LNCaP clone FGC (cell line): ENCODE results near the gene WFDC5.
"Not testable (repeated sequence)": the region's sequence is repeated elsewhere in the genome, so short reads cannot be mapped to it uniquely, and the experiment has no call there.

ENCODE experiments used
- DNase-seq: peaks from one replicate; pipeline ENCODE4 v3.0.0-alpha.2; 2011; ENCODE audit warnings: low read depth
- H3K4me3 ChIP-seq: 2 replicates; pipeline ENCODE4 v1.5.1; 2011; ENCODE audit warnings: mild to moderate bottlenecking, low read depth, low read length, control low read depth
- CTCF ChIP-seq: IDR thresholded peaks from 2 replicates; pipeline ENCODE4 v1.5.1; 2012; ENCODE audit warnings: mild to moderate bottlenecking; ENCODE audit not compliant: control insufficient read depth, insufficient read depth; ENCODE audit errors: extremely low read depth

WFDC5 gene

GRCh38 chr20:45070932-45071632 lies 43.9 kb downstream of the WFDC5 start:
- no peak overlapping the region for H3K4me3 ChIP-seq
- DNase-seq: no peak
- TF ChIP-seq CTCF: no peak

GRCh38 chr20:45069261-45069660 lies 45.7 kb downstream of the WFDC5 start:
- no peak for DNase-seq
- TF ChIP-seq CTCF: no peak
- no peak overlapping the region for H3K4me3 ChIP-seq

- no peak for DNase-seq
- no peak for TF ChIP-seq CTCF
These were observed 47.4 kb downstream of the WFDC5 start for GRCh38 chr20:45067558-45067957.

GRCh38 chr20:45067087-45067486 lies 47.9 kb downstream of the WFDC5 start:
- TF ChIP-seq CTCF: no peak
- H3K4me3 ChIP-seq: no peak overlapping the region
- no peak for DNase-seq

More at GRCh38 chr20:45067558-45067957, 47.4 kb downstream of the WFDC5 start:
- no peak overlapping the region for H3K4me3 ChIP-seq

GRCh38 chr20:45066372-45066771 lies 48.6 kb downstream of the WFDC5 start:
- H3K4me3 ChIP-seq: no peak overlapping the region
- no peak for TF ChIP-seq CTCF
- DNase-seq: no peak

- no peak for TF ChIP-seq CTCF
- no peak for DNase-seq
- no peak overlapping the region for H3K4me3 ChIP-seq
These were observed 50.2 kb downstream of the WFDC5 start for GRCh38 chr20:45064812-45065211.

- DNase-seq, H3K4me3 ChIP-seq: not testable (repeated sequence)
These were observed 51.9 kb downstream of the WFDC5 start for GRCh38 chr20:45063107-45063506.
